PFSK-1 (cell line): ENCODE measurements around the gene CDH8.

Experiments used
- POLR2AphosphoS5 ChIP-seq: IDR thresholded peaks from 2 replicates; pipeline ENCODE4 v1.6.1; 2012; ENCODE audit warnings: low read depth, mild to moderate bottlenecking, control low read depth, low read length, moderate library complexity
- SIN3A ChIP-seq: IDR thresholded peaks from 2 replicates; pipeline ENCODE4 v1.6.1; 2012; ENCODE audit warnings: mild to moderate bottlenecking, low read length, moderate library complexity, borderline replicate concordance; ENCODE audit not compliant: insufficient read depth
- TAF1 ChIP-seq: IDR thresholded peaks from 2 replicates; pipeline ENCODE4 v1.6.1; 2012; ENCODE audit warnings: low read length, control low read depth, borderline replicate concordance; ENCODE audit not compliant: insufficient read depth
- TF ChIP-seq, protein P1 (sequence below), 2 experiments: IDR thresholded peaks; 2 replicates each; pipeline versions ENCODE4 v1.6.1 to v1.8.0; 2011 to 2012; ENCODE audit warnings: low read depth in 2 of 2, low read length in 2 of 2, control low read depth in 1 of 2, inconsistent platforms in 1 of 2, mild to moderate bottlenecking in 1 of 2, moderate library complexity in 1 of 2; ENCODE audit not compliant: insufficient read depth in 1 of 2

DNA sequence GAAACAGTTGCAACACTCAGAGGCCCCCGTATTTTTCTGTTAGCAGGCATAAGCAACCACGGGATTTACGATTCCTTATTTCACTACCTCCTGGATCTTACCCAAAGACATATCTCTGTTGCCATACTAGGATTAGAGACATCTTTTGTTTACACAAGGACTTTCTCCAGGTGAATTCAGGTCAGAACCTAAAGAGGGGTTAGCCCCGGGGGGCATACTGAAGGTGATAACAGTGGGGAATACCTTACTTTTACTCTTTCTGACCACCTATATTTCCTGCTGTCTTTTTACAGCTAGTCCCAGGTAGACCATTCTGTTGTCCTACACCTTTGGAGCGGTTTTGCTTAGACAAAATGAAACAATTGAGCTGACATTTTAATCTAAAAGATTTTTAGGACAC is 27.9 kb upstream of the CDH8 start:
- TF ChIP-seq, protein P1, sequence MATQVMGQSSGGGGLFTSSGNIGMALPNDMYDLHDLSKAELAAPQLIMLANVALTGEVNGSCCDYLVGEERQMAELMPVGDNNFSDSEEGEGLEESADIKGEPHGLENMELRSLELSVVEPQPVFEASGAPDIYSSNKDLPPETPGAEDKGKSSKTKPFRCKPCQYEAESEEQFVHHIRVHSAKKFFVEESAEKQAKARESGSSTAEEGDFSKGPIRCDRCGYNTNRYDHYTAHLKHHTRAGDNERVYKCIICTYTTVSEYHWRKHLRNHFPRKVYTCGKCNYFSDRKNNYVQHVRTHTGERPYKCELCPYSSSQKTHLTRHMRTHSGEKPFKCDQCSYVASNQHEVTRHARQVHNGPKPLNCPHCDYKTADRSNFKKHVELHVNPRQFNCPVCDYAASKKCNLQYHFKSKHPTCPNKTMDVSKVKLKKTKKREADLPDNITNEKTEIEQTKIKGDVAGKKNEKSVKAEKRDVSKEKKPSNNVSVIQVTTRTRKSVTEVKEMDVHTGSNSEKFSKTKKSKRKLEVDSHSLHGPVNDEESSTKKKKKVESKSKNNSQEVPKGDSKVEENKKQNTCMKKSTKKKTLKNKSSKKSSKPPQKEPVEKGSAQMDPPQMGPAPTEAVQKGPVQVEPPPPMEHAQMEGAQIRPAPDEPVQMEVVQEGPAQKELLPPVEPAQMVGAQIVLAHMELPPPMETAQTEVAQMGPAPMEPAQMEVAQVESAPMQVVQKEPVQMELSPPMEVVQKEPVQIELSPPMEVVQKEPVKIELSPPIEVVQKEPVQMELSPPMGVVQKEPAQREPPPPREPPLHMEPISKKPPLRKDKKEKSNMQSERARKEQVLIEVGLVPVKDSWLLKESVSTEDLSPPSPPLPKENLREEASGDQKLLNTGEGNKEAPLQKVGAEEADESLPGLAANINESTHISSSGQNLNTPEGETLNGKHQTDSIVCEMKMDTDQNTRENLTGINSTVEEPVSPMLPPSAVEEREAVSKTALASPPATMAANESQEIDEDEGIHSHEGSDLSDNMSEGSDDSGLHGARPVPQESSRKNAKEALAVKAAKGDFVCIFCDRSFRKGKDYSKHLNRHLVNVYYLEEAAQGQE (IDR thresholded peaks at IDR 0.05; ENCODE audit: insufficient read depth in 1 of 2, low read depth in 2 of 2, low read length in 2 of 2), result no peak
- TF ChIP-seq POLR2AphosphoS5, result no peak
- TF ChIP-seq SIN3A, result no peak
- TF ChIP-seq TAF1, result no peak
